Measurements from ENCODE around the gene ZC3H18.

ZC3H18 gene

DNA sequence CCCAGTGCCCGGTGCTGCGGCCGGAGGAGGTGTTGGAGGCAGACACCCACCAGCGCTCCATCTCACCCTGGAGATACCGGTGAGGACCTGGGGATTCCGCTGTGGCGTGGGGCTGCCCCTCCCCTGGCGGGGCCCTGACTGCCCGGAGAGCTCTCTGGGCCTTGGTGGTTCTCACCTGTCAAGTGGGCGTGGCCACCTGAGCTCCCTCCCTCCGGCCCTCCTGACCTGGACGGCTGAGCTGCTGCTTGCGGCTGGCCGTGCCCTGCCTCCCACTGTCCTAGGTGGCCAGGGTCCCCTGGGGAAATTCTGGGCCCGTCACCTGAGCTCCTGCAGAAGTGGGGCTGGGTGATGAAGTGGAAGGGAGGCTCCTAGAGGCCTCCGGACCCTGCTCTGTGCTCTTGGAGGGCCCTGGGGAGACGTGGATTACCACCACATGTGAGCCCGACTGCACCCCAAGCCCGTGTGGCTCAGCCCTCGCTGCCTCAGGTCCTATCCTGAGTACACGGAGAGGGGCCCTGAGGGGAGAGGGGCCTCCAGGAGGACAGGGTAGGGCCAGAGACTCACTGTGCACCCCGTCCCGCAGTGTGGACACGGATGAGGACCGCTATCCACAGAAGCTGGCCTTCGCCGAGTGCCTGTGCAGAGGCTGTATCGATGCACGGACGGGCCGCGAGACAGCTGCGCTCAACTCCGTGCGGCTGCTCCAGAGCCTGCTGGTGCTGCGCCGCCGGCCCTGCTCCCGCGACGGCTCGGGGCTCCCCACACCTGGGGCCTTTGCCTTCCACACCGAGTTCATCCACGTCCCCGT lies 69.2 kb downstream of the ZC3H18 start:
- no peak for DNase-seq (ENCODE audit: low read depth)

DNA sequence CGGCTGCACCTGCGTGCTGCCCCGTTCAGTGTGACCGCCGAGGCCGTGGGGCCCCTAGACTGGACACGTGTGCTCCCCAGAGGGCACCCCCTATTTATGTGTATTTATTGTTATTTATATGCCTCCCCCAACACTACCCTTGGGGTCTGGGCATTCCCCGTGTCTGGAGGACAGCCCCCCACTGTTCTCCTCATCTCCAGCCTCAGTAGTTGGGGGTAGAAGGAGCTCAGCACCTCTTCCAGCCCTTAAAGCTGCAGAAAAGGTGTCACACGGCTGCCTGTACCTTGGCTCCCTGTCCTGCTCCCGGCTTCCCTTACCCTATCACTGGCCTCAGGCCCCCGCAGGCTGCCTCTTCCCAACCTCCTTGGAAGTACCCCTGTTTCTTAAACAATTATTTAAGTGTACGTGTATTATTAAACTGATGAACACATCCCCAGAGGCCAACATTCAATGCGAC lies 69.9 kb downstream of the ZC3H18 start:
- DNase-seq (ENCODE audit: low read depth): no peak

DNA sequence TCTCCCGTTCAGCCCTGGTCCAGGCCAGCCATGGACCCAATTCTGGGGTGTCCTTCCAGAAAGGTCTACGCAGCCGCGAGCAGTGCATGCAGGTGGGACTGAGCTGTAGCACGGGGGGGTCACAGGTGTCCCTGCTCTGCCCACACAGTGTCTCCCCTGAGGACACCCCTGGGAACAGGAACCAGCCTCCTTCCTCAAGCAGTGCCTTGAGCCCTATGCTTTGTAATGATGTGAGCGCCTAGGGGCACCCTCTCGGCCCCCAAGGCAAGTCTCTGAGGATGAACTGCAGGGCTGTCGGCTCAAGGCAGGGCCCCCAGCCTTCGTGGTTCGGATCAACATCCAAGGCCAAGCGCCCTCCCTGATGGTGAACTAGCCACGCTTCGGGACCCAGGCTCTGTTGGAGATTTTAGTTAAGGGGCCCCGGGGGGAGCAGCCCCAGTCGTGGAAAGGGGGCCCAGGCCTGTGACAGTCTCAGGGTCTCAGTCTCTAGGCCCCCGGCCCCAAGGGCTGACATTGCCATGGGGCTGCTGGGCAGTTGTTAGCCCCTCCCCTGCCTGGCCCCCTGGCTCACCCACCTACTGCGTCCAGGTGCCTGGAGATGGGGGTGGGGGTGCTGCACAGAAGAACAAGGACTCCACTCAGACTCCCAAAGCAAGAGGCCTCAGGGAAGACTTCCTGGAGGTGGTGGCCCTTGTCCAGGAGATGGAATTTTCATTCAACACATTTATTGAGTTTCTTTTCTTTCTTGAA lies 70.5 kb downstream of the ZC3H18 start:
- DNase-seq (ENCODE audit: low read depth): no peak

- DNase-seq (ENCODE audit: low read depth): no peak
These were observed 72.9 kb downstream of the ZC3H18 start for GRCh38 chr16:88642881-88643643.

GRCh38 chr16:88643644-88643932 lies 73.4 kb downstream of the ZC3H18 start:
- no peak for DNase-seq (ENCODE audit: low read depth)

GRCh38 chr16:88645455-88645854 lies 75.3 kb downstream of the ZC3H18 start:
- DNase-seq (ENCODE audit: low read depth): no peak

DNA sequence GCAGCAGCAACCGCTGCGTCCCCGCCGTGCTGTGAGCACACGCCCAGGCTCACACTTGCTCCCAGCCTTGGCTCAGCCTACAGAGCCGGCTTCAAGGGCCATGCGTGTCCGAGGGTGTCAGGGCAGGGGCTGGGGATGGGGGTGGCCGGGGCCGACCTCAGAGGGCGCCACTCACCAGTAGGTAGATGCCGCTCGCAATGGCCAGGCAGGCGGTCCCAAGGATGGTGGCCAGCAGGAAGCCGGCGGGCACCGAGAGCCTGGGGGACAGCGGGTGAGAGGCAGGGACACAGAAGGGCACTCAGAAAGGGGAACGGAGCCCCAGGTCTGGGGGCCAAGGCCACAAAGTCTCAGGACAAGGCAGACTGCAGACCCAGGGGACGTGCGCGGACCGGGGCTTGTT lies 75.7 kb downstream of the ZC3H18 start:
- DNase-seq (ENCODE audit: low read depth): no peak

DNA sequence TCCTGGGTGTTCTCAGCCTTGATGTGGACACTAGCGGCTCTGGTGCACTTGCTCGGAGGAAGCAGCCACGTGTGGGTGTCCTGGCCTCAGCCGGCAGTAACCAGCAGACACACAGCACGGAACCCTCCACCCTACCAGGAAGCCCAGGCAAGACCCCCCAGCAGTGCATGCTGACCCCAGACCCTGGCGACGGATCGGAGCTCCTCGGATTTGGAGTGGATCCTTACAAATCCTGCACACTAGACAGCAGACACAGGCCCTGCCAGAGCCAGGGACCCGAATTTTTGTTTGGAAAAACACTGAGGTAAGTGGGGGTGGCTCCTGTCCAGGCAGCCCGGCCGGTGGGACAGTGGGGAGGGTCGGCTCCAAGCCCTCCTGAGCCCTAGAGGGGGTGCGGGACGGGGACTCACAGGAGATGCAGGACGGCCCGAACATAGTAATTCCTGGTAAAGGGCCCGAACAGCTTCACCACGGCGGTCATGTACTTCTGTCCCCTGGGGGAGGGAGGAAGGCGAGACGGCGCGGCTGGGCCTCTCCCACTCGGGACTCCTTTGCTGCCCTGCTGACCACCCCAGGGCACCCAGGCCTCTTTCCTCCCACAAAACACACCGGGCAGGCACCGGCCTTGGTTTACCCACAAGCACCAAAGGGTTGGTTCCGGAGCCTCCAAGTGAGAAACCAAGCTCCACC lies 76.3 kb downstream of the ZC3H18 start:
- DNase-seq (ENCODE audit: low read depth): no peak

DNA sequence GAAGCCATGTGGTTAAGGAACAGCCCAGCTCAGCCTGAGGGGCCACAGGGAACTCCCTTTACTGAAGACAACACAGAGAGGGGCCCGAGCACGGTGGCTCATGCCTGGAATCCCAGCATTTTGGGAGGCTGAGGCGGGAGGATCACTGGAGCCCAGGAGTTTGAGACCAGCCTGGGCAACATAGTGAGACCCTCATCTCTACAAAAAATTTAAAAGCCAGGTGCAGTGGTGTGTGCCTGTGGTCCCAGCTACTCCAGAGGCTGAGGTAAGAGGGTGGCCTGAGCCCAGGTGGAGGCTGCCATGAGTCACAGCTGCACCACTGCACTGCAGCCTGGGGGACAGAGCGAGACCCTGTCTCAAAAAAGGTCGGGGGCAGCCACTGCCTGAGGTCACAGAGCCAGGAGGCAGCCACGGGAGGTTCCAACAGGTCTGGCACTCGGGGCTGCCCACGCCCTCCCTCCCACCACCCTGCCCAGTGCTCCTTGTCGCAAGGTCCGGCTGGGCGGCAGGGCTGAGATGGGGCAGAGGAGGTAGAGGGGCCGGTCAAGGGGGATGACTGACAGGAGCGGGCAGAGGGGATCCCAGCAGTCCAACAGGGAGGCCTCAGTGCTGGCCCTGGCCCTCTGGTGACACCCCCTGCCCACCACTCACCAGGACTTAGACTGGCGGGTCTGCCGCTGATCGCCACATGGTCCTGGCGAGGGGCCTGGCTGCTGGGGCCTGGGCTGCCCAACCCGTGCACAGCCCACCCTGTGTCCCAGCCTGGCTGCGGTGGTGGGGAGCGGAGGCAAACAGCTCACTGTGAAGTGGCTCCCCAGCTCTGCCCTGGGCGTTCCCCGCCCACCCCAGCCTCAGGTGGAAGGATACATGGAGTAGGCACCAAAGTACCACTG lies 77.2 kb downstream of the ZC3H18 start:
- DNase-seq (ENCODE audit: low read depth): no peak

DNA sequence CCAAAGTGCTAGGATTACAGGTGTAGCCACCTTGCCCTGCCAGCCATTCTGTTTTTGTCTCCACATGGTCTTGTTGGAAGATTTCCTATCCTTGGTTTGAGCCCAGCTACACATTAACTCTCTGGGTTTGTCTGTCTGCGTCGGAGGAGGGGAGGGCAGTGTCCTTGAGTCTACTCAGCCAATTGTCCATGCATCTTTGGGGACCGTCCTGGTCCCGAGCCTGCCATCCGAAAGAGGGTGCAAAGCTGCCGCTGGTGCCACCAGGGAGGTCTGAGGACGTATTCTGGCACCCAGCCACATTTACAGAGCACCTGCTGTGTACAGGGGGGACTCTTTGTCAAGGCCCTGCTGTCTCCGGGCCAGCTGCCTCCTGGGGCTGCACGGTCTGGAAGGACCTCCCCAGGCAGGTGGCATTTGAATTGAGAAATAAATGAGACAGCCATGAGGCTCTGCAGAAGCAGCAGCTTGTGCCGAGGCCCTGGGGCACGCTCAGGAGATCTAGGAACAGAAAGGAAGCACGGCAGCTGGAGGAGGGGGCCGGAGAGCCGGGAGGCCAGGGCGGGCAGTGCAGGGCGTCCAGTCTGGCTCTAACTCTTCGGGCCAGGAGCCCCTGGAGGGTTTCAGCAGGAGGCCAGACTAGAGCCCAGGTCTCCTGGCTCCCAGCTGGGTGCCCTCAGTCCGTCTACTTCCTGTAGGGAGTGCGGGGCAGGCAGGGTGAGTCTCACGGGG lies 79.2 kb downstream of the ZC3H18 start:
- no peak for DNase-seq (ENCODE audit: low read depth)

- no peak for DNase-seq (ENCODE audit: low read depth)
These were observed 79.9 kb downstream of the ZC3H18 start for GRCh38 chr16:88649924-88650748.

DNA sequence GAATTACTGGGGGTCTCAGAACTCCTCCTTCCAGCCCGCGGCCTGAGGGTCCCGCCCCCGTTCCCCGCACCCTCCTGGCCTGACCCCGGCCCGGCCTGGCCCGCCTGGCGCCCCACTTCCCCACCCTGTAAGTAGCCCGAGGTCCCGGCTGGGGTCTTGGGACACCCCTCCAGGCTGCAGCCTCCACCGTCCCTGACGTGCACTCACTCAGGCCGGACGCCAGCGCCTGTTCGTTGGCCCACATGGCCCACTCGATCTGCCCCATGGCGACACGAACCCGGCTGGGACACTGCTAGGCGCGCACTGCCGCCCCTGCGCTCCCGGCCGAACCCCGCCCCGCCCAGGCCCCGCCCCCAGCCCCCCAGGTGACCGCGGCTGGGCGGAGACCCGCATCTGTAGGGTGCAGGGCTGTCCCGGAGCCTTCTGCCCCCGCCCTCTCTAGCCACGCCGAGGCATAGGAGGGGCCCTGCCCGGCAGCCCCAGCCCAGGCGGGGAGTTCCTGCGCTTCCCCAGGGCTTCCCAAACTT lies 80.6 kb downstream of the ZC3H18 start, which contains the start of gene CYBA:
CYBA (minus strand) TSS at position 305 of the 527 bp plus-strand sequence; CDS start at position 265, 40 bp downstream.
- DNase-seq (ENCODE audit: low read depth): peak; percentile 58

DNA sequence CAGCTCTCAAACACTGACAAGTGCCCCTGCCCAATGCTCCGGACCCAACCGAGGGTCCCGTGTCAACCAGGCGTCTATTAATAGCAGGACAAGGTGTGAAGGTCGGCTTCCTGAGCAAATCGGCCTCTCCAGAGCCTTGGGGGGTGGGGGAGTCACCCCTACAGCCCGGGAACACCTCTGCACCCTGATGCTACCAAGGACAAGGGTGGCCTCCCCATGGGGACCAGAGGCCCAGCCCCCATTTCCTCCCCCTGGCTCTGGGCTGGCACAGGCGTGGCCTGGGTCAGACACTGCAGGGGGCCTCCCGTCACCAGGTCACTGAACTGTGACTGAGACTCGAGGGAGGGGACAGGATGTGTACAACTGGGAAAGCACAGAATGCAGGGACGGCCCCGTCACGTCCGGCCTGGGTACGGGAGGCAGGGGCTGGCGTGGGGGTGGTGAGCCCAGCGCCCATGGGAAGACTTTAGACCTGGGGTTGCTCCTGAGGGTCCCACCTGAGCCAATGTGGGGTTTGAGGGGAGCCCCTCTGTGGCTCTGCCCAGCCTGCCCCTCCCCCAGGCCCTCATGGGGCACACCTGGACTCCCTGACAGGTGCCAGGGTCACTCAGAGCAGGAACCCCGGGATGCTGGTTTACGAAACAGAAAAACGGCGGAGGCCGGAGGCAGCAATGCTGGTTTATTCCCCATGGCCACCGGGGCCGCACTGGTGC lies 81.2 kb downstream of the ZC3H18 start:
- DNase-seq (ENCODE audit: low read depth): peak; percentile 50

DNA sequence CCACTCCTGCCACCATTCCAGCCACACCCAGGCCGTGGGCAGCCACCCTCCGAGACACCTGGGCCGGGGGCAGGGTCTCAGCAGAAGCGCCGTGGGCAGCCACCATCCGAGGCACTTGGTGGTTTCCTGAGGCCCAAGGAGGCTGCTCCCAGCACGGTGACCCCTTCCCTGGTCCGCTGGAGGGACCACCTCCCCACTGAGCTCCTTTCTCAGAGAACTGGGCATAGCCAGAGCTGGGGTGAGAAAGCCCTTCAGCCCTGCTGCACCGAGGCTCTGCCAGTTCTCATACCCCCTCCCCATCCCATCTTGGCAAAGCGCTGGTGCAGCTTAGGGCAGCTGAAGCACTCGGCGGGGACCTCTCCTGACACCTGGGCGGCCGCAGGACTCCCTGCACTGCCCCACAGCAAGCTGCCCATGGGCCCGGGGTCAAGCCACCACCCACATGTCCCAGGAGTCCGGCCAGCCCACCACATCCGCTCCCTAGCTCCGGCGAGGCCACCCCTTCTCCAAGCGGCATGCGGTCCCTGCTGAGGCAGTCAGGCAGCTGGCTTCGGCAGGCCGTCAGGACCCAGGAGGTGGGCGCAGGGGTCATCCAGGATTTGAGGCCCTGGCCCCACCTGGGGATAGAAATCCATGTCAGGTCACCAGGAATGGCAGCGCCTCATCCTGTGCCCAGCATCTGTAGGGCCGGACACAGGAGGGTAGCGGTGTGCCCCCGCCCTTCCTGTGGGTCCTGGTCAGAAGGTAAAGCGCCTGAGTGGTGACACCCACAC lies 82.0 kb downstream of the ZC3H18 start:
- DNase-seq (ENCODE audit: low read depth): no peak

GRCh38 chr16:88652762-88653063 lies 82.5 kb downstream of the ZC3H18 start:
- no peak for DNase-seq (ENCODE audit: low read depth)

DNA sequence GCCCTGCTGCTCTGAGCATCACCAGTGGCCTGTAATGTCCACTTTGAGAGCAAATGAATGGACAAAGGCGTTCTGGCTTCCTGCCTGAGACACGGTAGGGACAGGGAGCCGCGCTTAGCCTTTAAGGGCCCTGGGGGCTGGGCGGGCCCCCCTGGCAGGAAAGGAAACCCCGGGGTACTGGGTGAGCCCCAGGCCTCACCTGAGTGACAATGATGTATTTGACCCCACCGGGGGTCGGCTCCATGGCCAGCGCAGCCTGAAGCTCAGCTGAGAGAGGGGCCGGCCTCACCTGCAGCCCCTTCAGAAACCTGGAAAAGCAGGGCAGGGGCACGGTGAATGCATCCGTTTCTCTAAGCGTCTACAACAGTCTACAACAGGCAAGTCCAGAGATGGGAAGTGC lies 82.9 kb downstream of the ZC3H18 start:
- DNase-seq (ENCODE audit: low read depth): no peak

DNA sequence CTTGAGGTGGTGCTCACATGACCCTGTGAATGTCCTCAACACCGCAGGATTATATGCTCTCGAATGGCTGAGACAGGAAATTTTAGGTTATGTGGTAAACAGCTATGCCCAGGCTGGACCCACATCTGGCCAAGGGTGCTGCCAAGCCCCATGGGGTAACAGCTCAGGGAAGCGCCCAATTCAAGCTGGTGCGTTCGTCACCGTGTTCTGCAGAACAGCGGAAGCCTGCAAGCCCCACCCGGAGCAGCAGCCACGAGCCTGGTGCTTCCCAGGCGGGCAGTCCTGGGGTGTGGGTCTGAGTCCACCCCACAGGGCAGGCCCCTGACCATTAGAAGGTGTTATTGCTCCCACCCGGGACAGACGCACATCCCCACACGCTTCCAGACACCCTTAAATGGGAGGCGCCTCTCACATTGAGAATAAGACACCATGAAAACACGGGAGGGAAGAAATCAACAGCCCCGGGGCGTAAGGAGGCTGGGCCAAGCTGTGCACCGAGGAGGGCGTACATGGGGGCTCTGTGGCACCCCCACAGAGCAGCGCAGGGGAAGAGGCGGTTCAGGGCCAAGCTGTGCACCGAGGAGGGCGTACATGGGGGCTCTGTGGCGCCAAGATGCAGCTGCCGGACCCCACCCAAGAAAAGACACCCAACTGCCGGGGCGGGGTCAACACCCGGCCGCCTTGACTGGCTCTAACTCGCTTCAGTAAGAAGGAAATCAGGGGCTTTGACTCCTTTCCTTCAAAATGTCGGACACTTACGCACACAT lies 83.6 kb downstream of the ZC3H18 start:
- DNase-seq (ENCODE audit: low read depth): no peak
